Sciatic nerve (tissue), 2 donors: ENCODE results near the gene PLEKHG3. TPM values are rescaled to one million over a fixed set of nuclear protein-coding genes. Genes with fewer than 3 reads are reported as not detected.
"Not testable (repeated sequence)": the region's sequence is repeated elsewhere in the genome, so short reads cannot be mapped to it uniquely, and the experiment has no call there.

Experiments
- ATAC-seq: fragments of 200-7000 bp; cut with Tn5 transposase; one replicate; pipeline ENCODE4 v1.9.1; 2020; ENCODE audit warnings: mild to moderate bottlenecking, moderate library complexity
- DNase-seq: peaks from one replicate; pipeline ENCODE4 v3.0.0-alpha.2; 2020; ENCODE audit warnings: low spot score
- intact Hi-C: fragments of 100-400 bp; cut with DNase I; formaldehyde crosslinking; loops from one replicate; pipeline ENCODE4 v1.14.2; 2022
- total RNA-seq: library from RNA; stranded (reverse); fragmentation: NEBNext Ultra II Directional; extraction: Animal tissue kit (Norgen Biotek cat#: 25700); gene quantifications from one replicate; pipeline ENCODE4 v1.2.1, GENCODE V29; 2021
- donor health status: DM: no; HTN: no; CAD: no.
- donor health status: DM: no; HTN: no; CAD: no.

Gene PLEKHG3
- total RNA-seq, 1 donor from 2014 or later, result 101 TPM

- ATAC-seq, result no peak
- intact Hi-C loops, result no loop called here
- no peak for DNase-seq
Measured at GRCh38 chr14:64685371-64686281, 18.6 kb upstream of the PLEKHG3 start.

DNA sequence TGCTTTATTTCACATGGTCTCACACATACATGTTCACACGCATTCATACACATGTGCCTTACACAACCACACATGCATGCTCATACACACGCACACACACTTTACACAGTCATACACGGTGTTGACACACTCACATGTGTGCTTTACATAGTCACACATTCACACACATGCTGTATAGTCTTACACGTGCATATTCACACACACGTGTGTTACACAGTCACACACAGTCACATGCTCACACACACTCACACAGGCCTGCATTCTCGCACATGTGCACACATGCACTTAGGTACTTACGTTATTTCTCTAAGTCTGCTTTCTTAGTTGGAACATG lies 18.0 kb upstream of the PLEKHG3 start:
- DNase-seq, result no peak
- intact Hi-C loops, result no loop called here
- no peak for ATAC-seq

GRCh38 chr14:64688031-64688430 lies 16.2 kb upstream of the PLEKHG3 start:
- no peak for ATAC-seq
- intact Hi-C loops, result no loop called here

DNA sequence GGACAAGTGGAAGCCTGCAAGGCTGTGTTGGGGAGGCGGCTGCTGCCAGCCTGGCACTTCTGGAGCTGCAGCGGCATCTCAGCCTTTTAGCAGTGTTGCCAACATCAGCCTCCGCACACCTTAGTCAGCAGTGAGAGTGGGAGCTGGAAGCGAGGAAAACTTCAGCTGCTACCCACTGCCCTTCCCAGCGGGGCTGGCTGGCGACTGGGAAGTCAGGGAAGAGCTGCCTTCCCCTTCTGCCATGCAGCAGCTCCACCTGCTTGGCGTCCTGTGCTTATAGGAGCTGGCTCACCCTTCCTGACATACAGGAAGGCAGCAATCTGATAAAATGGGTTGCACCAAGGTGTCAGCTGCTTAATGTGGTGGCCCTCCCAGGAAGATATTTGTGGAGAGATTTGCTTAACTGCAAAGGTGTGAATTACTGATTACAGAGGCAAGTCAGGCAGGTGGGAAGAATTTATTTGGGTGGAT lies 15.4 kb upstream of the PLEKHG3 start:
- intact Hi-C loops, result no loop called here
- no peak for DNase-seq
- ATAC-seq, result no peak

More at GRCh38 chr14:64688031-64688430, 16.2 kb upstream of the PLEKHG3 start:
- no peak for DNase-seq

- intact Hi-C loops, result no loop called here
- DNase-seq (no peak), ATAC-seq (no peak)
Measured at GRCh38 chr14:64689289-64689688, 14.9 kb upstream of the PLEKHG3 start.

DNA sequence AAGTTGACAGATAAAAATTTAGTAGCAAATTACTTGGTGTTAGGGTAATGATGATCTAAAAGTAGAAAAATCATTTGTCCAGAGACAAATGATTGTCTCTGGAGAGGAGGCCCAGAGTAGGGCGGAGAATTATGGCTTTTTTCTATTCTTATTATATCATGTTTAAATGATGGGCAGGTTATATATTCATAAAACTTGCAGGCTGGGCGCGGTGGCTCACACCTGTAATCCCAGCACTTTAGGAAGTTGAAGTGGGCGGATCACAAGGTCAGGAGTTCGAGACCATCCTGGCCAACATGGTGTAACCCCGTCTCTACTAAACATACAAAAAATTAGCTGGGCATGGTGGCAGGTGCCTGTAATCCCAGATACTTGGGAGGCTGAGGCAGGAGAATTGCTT lies 13.6 kb upstream of the PLEKHG3 start:
- ATAC-seq, DNase-seq, intact Hi-C loops: not testable (repeated sequence)

- intact Hi-C loops, result no loop called here
- no peak for DNase-seq
- ATAC-seq, result no peak
Measured at GRCh38 chr14:64691376-64691775, 12.8 kb upstream of the PLEKHG3 start.

DNA sequence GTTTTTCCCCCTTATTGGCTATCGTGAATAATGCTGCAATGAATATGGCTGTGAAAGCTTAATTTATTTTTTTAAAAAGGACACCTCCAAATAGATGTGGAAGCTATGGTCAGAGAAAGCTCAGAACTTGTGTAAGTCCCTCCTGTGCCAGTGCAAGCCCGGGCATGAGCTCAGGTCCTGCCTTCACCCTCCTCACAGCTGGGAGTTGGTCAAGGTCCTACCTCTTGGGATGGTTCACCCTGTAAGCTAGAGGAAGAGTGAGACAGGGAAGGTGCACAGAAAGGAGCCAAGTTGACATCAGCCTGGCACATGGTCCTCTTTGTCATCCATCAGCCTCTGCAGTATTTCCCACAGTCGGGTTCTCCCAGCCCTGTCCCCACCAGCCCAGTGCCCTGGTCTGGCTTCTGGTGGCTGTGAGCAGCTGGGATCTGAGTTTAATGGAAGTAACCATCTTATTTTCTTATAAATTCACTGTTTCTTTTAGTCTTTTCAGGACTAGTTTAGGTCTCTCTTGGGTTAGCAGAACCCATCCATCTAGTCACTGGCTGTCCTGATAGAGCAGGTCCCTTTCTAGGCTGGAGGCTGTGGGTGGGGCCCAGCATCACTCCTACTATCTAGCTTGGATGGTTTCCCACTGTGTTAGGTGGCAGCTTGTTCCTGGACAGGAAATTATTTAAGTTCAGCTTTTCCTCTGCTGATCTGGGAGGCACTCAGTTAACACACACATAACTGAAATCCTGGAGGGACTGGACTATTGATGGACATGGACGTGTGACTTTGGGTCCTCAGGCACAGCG lies 11.8 kb upstream of the PLEKHG3 start:
- DNase-seq (no peak), ATAC-seq (no peak)
- intact Hi-C loops, result no loop called here

GRCh38 chr14:64692986-64693809 lies 11.0 kb upstream of the PLEKHG3 start:
- intact Hi-C loops, result no loop called here
- no peak for ATAC-seq
- DNase-seq, result no peak

DNA sequence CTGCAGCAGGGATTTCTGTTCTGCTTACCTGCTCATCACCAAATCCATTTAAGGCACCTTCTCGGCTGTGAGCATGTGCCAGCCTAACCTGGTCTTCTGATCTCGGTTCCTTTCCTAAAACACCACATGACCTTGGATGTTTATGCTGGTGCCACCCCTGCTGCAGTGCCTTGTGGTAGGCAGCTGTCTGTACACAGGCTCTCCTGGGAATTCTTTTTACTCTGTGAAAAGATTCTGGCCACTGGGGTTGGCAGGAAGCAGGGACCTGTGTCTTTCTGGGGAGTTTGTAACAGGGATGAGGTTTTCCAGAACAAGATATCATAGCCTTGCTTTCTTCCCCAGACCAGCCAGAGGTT lies 10.4 kb upstream of the PLEKHG3 start:
- DNase-seq (no peak), ATAC-seq (no peak)
- intact Hi-C loops, result no loop called here

DNA sequence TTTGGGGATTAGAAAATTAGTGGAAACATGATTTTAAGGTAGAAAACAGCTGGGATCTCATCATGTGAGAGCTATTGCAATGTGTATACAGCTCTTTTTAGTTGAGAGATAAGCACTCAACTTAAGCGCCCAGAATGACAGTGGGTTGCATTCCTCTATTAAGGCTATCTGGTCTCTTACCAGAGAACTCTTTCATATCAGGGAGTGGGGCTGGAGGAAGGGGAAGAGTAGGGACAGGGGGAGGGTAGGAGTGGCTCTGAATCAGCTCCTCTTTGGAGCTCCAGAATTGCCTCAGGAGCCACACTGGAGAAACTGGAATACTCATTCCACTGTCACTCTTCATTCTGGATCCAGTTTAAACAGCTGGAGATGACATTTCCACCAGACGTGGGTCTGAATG lies 9.2 kb upstream of the PLEKHG3 start:
- no peak for DNase-seq
- intact Hi-C loops, result no loop called here
- no peak for ATAC-seq

DNA sequence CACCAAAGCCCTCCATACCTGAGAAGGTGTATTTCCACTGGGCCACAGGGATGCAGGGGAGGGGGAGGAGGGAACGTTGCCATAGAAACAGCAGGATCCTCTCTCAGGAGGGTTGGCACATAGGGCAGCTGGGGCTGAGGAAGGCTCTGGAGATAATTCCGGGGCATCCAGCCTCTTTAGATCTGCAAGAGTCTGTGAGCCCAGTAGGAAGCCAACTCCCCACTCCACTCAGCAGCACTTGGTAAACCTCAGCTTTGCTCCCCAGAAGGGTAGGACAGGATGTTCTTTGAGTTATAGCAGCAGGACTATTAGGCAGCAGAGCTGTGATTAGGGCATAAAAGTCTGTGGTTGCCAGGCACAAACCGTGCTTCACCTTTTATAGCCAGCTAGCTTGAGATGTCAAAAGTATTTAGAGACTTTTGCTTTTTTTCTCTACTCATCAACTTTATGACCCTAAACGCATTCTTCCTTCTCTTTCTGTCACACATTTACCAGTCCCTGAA lies 7.8 kb upstream of the PLEKHG3 start:
- intact Hi-C loops, result no loop called here
- ATAC-seq (peak; percentile 28), DNase-seq (no peak)

DNA sequence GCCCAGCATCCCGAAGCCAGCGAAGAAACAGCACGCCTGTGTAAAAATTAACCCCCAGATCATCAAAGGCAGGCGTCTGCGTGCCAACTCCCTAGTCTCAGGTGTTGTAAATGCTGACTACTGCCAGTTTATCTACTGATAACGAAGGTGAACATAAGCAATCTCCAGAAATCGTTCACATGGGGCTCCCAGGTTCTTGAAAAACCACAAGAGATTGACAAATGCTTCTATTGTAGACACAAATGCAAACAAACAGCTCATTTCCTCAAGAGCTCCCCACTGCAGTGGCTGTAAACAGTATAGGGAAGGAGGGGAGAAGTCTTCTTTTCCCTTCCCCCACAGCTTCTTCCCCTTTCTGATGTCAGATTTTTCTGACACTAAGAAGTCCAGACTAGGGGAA lies 5.3 kb upstream of the PLEKHG3 start:
- ATAC-seq, result peak; percentile 61
- intact Hi-C loops, result no loop called here
- DNase-seq, result no peak

GRCh38 chr14:64700290-64700689 lies 3.9 kb upstream of the PLEKHG3 start:
- no peak for ATAC-seq
- no peak for DNase-seq
- intact Hi-C loops, result no loop called here

DNA sequence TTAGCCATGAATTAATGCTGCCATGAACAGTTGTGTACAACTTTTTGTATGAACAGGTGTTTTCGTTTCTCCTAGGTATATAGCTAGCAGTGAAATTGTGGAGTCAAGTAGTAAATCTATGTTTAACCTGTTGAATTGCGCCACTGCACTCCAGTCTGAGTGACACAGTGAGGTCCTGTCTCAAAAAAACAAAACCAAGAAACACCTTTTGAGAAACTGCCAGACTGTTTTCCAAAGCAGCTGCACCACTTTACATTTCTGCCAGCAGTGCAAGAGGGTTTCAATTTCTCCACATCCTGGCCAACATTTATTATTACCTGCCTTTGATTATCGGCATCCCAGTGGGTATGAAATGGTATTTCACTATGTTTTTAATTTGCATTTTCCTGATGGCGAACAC lies 3.3 kb upstream of the PLEKHG3 start:
- DNase-seq (no peak), ATAC-seq (no peak)
- intact Hi-C loops, result no loop called here

GRCh38 chr14:64701660-64702059 lies 2.6 kb upstream of the PLEKHG3 start:
- ATAC-seq (no peak), DNase-seq (no peak)
- intact Hi-C loops, result no loop called here

DNA sequence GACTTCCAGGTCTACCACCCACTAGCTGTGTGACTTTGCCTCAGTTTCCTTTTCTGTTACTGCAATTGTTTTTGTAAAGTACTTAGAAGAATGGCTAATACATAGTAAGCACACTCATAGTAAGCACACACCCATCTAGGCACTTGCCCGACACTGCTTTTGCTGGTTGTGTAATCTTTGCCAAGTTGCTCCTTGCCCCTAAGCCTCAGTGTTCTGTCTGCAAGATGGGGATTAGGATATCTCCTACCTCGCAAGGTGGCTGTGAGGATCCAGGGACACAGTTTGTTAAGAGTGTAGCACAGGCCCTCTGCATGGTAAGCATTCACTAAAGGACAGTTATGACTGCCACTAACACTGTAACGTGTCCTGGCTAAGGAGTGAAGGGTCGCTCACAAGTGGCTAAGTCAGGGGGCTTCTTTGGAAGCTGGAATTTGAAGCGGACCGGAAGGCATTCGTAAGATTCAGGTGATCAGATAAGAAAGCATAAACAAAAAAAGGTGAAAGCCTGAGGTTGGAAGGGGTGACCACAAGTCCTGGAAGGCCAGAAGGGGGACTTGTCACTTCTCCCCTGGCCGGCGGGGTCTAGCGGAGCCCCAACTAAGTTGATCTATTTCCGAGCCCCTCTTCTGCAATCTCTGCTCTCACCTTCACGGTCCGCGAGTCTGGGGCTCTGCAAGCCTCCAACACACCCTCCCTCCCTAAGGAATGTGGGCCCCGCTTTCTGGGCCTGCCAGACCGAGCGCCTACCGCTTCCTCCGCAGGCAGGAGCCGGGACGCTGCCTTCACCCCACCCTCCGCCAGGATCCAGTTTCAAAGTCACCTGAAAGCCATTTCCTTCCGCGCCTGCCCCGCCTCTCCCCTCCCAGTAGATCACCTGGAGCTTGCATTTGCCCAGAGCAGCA lies 1.5 kb upstream of the PLEKHG3 start:
- intact Hi-C loops, result no loop called here
- DNase-seq, result no peak
- no peak for ATAC-seq
